Activated gamma-delta T cell (primary cell): ENCODE data around the gene PRCD.
A peak's percentile ranks its signal among the peaks of the same experiment; 100 is the strongest.

Experiments
- DNase-seq: peaks from one replicate; lab custom pipeline; 2025; lab: John Stamatoyannopoulos, UW
- total RNA-seq, 2 donors: gene quantifications; one replicate each; lab custom pipeline; 2026; lab: John Stamatoyannopoulos, UW

PRCD gene
- 0.74 to 4.6 reads per million in 2 donors for total RNA-seq

GRCh38 chr17:76539631-76540271 lies at the start of gene PRCD:
PRCD (plus strand) TSS chr17:76540044; CDS start chr17:76540142, 98 bp downstream.
- no peak for DNase-seq

GRCh38 chr17:76490112-76490710 lies 49.6 kb upstream of the PRCD start:
- DNase-seq, result no peak

GRCh38 chr17:76491271-76492122 lies 48.3 kb upstream of the PRCD start:
- DNase-seq, result no peak

GRCh38 chr17:76492123-76492988 lies 47.5 kb upstream of the PRCD start:
- DNase-seq, result no peak

GRCh38 chr17:76492989-76493501 lies 46.8 kb upstream of the PRCD start:
- peak; percentile 23 for DNase-seq

- peak; percentile 26 for DNase-seq
These were observed 46.2 kb upstream of the PRCD start for GRCh38 chr17:76493505-76494167.

GRCh38 chr17:76495663-76496400 lies 44.0 kb upstream of the PRCD start:
- DNase-seq, result no peak

GRCh38 chr17:76496464-76496863 lies 43.4 kb upstream of the PRCD start:
- DNase-seq, result no peak

GRCh38 chr17:76497699-76497978 lies 42.2 kb upstream of the PRCD start:
- no peak for DNase-seq

GRCh38 chr17:76497979-76498875 lies 41.6 kb upstream of the PRCD start:
- DNase-seq, result peak; percentile 29

- no peak for DNase-seq
These were observed 41.0 kb upstream of the PRCD start for GRCh38 chr17:76498876-76499251.

- no peak for DNase-seq
These were observed 40.6 kb upstream of the PRCD start for GRCh38 chr17:76499267-76499667.

- no peak for DNase-seq
These were observed 39.6 kb upstream of the PRCD start for GRCh38 chr17:76500074-76500746.

- DNase-seq, result no peak
These were observed 39.2 kb upstream of the PRCD start for GRCh38 chr17:76500747-76501017.

GRCh38 chr17:76501018-76501826 lies 38.6 kb upstream of the PRCD start, which contains the start of gene RHBDF2:
RHBDF2 (minus strand) TSS chr17:76501423; CDS start chr17:76481524, 19,899 bp downstream.
- DNase-seq, result peak; percentile 92

- no peak for DNase-seq
These were observed 38.0 kb upstream of the PRCD start for GRCh38 chr17:76501827-76502307.

GRCh38 chr17:76502341-76503211 lies 37.3 kb upstream of the PRCD start:
- no peak for DNase-seq
